Liver (tissue), 3 donors: ENCODE results near the gene SDF4.

Source experiments
- JUND ChIP-seq, 2 donors: IDR thresholded peaks; 2 replicates each; pipeline ENCODE4 v1.6.1; 2016; ENCODE audit warnings: antibody characterized with exemption in 2 of 2
- NR2F2 ChIP-seq: IDR thresholded peaks from 2 replicates; pipeline ENCODE4 v1.6.1; 2016; ENCODE audit warnings: antibody characterized with exemption
- SP1 ChIP-seq: IDR thresholded peaks from 2 replicates; pipeline ENCODE4 v1.6.1; 2018; ENCODE audit warnings: antibody characterized with exemption, mild to moderate bottlenecking
- TAF1 ChIP-seq: conservative IDR thresholded peaks from 2 replicates; pipeline ENCODE4 v1.6.1; 2016; ENCODE audit warnings: antibody characterized with exemption, mild to moderate bottlenecking
- YY1 ChIP-seq: IDR thresholded peaks from 2 replicates; pipeline ENCODE4 v1.6.1; 2016; ENCODE audit warnings: antibody characterized with exemption, mild to moderate bottlenecking
- TF ChIP-seq, protein P1 (sequence below): fragments of 150-350 bp; IDR thresholded peaks from 2 replicates; pipeline ENCODE4 v1.5.1; 2017; ENCODE audit warnings: improper control_type of control experiment, low read depth, low read length; ENCODE audit not compliant: missing input control
- TF ChIP-seq, protein P2 (sequence below): IDR thresholded peaks from 2 replicates; pipeline ENCODE4 v1.6.1; 2016; ENCODE audit warnings: antibody characterized with exemption
- TF ChIP-seq, protein P3 (sequence below): IDR thresholded peaks from 2 replicates; pipeline ENCODE4 v1.6.1; 2016; ENCODE audit warnings: antibody characterized with exemption, mild to moderate bottlenecking
- TF ChIP-seq, protein P4 (sequence below): IDR thresholded peaks from 2 replicates; pipeline ENCODE4 v1.6.1; 2016; ENCODE audit warnings: antibody characterized with exemption
- TF ChIP-seq, protein P5 (sequence below): IDR thresholded peaks from 2 replicates; pipeline ENCODE4 v1.6.1; 2016; ENCODE audit warnings: antibody characterized with exemption
- donor health status: healthy.
- donor health status: healthy.

DNA sequence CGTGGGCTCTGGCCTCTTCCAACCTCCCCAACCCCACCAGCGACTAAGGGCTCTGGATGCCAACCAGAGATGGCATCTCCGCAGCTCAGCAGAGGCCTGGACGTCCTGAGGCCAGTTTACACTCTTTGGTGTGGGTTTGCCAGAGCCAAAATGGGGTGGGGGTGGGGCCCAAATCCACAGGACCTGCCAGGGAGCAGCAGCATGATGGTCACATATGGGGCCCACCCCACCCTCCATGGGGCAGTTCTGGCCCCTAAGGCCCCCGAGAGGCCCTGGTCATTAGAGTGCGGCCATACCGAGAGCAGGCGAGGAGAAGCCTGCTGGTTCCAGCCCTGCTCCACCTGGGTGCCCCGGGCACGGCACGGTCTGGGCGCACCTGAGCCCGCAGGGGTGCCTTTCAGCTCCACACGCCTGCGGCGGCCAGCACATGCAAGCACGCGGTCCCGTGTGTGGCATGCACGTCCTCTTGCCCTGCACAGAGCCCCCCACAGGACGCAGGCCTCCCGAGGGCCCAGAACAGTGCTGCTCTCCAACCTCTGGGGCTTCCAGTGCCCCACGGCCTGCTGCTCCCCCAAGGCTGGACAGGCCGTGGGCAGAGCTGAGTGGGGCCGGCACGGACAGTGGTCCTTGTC, 9.9 kb upstream of the SDF4 start:
- TF ChIP-seq, protein P1, sequence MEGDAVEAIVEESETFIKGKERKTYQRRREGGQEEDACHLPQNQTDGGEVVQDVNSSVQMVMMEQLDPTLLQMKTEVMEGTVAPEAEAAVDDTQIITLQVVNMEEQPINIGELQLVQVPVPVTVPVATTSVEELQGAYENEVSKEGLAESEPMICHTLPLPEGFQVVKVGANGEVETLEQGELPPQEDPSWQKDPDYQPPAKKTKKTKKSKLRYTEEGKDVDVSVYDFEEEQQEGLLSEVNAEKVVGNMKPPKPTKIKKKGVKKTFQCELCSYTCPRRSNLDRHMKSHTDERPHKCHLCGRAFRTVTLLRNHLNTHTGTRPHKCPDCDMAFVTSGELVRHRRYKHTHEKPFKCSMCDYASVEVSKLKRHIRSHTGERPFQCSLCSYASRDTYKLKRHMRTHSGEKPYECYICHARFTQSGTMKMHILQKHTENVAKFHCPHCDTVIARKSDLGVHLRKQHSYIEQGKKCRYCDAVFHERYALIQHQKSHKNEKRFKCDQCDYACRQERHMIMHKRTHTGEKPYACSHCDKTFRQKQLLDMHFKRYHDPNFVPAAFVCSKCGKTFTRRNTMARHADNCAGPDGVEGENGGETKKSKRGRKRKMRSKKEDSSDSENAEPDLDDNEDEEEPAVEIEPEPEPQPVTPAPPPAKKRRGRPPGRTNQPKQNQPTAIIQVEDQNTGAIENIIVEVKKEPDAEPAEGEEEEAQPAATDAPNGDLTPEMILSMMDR: no peak
- TF ChIP-seq, protein P2, sequence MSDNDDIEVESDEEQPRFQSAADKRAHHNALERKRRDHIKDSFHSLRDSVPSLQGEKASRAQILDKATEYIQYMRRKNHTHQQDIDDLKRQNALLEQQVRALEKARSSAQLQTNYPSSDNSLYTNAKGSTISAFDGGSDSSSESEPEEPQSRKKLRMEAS: no peak
- TF ChIP-seq TAF1 (no peak), YY1 (no peak), NR2F2 (no peak), SP1 (no peak), JUND (IDR thresholded peaks at IDR 0.05) (no peak)
- TF ChIP-seq, protein P3, sequence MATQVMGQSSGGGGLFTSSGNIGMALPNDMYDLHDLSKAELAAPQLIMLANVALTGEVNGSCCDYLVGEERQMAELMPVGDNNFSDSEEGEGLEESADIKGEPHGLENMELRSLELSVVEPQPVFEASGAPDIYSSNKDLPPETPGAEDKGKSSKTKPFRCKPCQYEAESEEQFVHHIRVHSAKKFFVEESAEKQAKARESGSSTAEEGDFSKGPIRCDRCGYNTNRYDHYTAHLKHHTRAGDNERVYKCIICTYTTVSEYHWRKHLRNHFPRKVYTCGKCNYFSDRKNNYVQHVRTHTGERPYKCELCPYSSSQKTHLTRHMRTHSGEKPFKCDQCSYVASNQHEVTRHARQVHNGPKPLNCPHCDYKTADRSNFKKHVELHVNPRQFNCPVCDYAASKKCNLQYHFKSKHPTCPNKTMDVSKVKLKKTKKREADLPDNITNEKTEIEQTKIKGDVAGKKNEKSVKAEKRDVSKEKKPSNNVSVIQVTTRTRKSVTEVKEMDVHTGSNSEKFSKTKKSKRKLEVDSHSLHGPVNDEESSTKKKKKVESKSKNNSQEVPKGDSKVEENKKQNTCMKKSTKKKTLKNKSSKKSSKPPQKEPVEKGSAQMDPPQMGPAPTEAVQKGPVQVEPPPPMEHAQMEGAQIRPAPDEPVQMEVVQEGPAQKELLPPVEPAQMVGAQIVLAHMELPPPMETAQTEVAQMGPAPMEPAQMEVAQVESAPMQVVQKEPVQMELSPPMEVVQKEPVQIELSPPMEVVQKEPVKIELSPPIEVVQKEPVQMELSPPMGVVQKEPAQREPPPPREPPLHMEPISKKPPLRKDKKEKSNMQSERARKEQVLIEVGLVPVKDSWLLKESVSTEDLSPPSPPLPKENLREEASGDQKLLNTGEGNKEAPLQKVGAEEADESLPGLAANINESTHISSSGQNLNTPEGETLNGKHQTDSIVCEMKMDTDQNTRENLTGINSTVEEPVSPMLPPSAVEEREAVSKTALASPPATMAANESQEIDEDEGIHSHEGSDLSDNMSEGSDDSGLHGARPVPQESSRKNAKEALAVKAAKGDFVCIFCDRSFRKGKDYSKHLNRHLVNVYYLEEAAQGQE: no peak
- TF ChIP-seq, protein P4, sequence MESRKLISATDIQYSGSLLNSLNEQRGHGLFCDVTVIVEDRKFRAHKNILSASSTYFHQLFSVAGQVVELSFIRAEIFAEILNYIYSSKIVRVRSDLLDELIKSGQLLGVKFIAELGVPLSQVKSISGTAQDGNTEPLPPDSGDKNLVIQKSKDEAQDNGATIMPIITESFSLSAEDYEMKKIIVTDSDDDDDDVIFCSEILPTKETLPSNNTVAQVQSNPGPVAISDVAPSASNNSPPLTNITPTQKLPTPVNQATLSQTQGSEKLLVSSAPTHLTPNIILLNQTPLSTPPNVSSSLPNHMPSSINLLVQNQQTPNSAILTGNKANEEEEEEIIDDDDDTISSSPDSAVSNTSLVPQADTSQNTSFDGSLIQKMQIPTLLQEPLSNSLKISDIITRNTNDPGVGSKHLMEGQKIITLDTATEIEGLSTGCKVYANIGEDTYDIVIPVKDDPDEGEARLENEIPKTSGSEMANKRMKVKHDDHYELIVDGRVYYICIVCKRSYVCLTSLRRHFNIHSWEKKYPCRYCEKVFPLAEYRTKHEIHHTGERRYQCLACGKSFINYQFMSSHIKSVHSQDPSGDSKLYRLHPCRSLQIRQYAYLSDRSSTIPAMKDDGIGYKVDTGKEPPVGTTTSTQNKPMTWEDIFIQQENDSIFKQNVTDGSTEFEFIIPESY: no peak
- TF ChIP-seq, protein P5, sequence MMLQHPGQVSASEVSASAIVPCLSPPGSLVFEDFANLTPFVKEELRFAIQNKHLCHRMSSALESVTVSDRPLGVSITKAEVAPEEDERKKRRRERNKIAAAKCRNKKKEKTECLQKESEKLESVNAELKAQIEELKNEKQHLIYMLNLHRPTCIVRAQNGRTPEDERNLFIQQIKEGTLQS: no peak
